Measurements from ENCODE around the gene TEKT5.

GRCh38 chr16:10683170-10683569 is 11.6 kb downstream of the TEKT5 start:
- TF ChIP-seq CTCF (conservative IDR thresholded peaks at IDR 0.05 in 1 of 2, IDR thresholded peaks at IDR 0.05 in 1 of 2; ENCODE audit: low read depth in 1 of 2, low read length in 2 of 2) (no peak), EZH2 (IDR thresholded peaks at IDR 0.05; ENCODE audit: low read length, missing control alignments) (no peak)

Data from fibroblast of lung (primary cell).